OCI-LY7 (cell line): ENCODE measurements around the gene TMEM35B. TPM values are rescaled to one million over a fixed set of nuclear protein-coding genes. Genes with fewer than 3 reads are reported as not detected.

Experiments used
- Bru-seq: library from RNA; stranded (reverse); fragments of 400-500 nt; gene quantifications from one replicate; lab custom pipeline; 2021; lab: Mats Ljungman, UMichigan
- BruChase-seq, 2 experiments: library from RNA; stranded (reverse); fragments of 400-500 nt; gene quantifications; one replicate each; lab custom pipeline; 2021; lab: Mats Ljungman, UMichigan
- BruUV-seq: library from RNA; stranded (reverse); fragments of 400-500 nt; replicated peaks from 2 replicates; lab custom pipeline; 2021; lab: Mats Ljungman, UMichigan
- CTCF ChIA-PET: fragments of 300-600 bp; sonication (Branson Sonifier 250); formaldehyde crosslinking; loops from one replicate; lab custom pipeline; 2022; ENCODE audit warnings: antibody characterized with exemption; ENCODE audit not compliant: unreplicated experiment; lab: Charles Lee
- POLR2A ChIA-PET: fragments of 300-600 bp; sonication (Branson Sonifier 250); formaldehyde crosslinking; loops from one replicate; lab custom pipeline; 2022; ENCODE audit warnings: antibody characterized with exemption; lab: Charles Lee
- DNase-seq: peaks from one replicate; pipeline ENCODE4 v3.0.0-alpha.2; 2015; ENCODE audit warnings: low spot score
- H2AFZ ChIP-seq: fragments of 200-600 bp; sonication (generic), shearing (Covaris generic); 2 replicates; pipeline ENCODE4 v1.6.1; 2014; ENCODE audit warnings: mild to moderate bottlenecking, antibody characterized with exemption, low read length, moderate library complexity
- H3K27ac ChIP-seq: fragments of 200-600 bp; sonication (generic); 2 replicates; pipeline ENCODE4 v1.5.1; 2014; ENCODE audit warnings: mixed run types, low read depth, mild to moderate bottlenecking, moderate library complexity, low read length, inconsistent platforms; ENCODE audit not compliant: poor library complexity, severe bottlenecking
- H3K36me3 ChIP-seq: fragments of 200-600 bp; sonication (generic); 2 replicates; pipeline ENCODE4 v1.6.1; 2014; ENCODE audit warnings: mild to moderate bottlenecking, antibody characterized with exemption, low read length, moderate library complexity, mixed read lengths; ENCODE audit not compliant: insufficient read depth
- H3K4me1 ChIP-seq: fragments of 200-600 bp; sonication (generic); 2 replicates; pipeline ENCODE4 v1.5.1; 2014; ENCODE audit warnings: mild to moderate bottlenecking, low read length; ENCODE audit not compliant: insufficient read depth, poor library complexity, severe bottlenecking
- H3K4me2 ChIP-seq: fragments of 200-600 bp; sonication (generic); 2 replicates; pipeline ENCODE4 v1.6.1; 2014; ENCODE audit warnings: mild to moderate bottlenecking, low read length
- H3K4me3 ChIP-seq: fragments of 200-600 bp; sonication (generic); 2 replicates; pipeline ENCODE4 v1.5.1; 2014; ENCODE audit warnings: mild to moderate bottlenecking, low read depth, low read length; ENCODE audit not compliant: poor library complexity, severe bottlenecking
- H3K79me2 ChIP-seq: fragments of 200-600 bp; sonication (generic); 2 replicates; pipeline ENCODE4 v1.6.1; 2016; ENCODE audit warnings: low read depth, mild to moderate bottlenecking, low read length, moderate library complexity, mixed read lengths; ENCODE audit not compliant: insufficient read depth
- H3K9me2 ChIP-seq: fragments of 200-600 bp; sonication (generic); 2 replicates; pipeline ENCODE4 v1.6.1; 2016; ENCODE audit warnings: mild to moderate bottlenecking, low read length, mixed read lengths; ENCODE audit not compliant: insufficient read depth
- H3K9me3 ChIP-seq: fragments of 200-600 bp; sonication (generic); 2 replicates; pipeline ENCODE4 v1.6.1; 2014; ENCODE audit warnings: mild to moderate bottlenecking, mixed run types, low read length, mixed read lengths
- H4K20me1 ChIP-seq: fragments of 200-600 bp; sonication (generic); 2 replicates; pipeline ENCODE4 v1.6.1; 2014; ENCODE audit warnings: mild to moderate bottlenecking, antibody characterized with exemption, low read length, moderate library complexity, mixed read lengths; ENCODE audit not compliant: insufficient read depth
- EZH2phosphoT487 ChIP-seq: fragments of 200-600 bp; sonication (generic); IDR thresholded peaks from 2 replicates; pipeline ENCODE4 v1.6.1; 2018; ENCODE audit warnings: low read depth, borderline replicate concordance, mild to moderate bottlenecking, mixed run types, antibody characterized with exemption, low read length, moderate library complexity, mixed read lengths
- intact Hi-C: fragments of 100-400 bp; cut with micrococcal nuclease; formaldehyde crosslinking; loops from one replicate; pipeline ENCODE4 v1.10.0; 2022; ENCODE audit not compliant: unreplicated experiment
- long read RNA-seq: library from polyadenylated mRNA; stranded (forward); transcript quantifications from one replicate; pipeline ENCODE4 v2.0.0, GENCODE V29; 2022
- total RNA-seq, 2 experiments: library from RNA; depleted of rRNA in 1 of 2; stranded (reverse); fragments of >200 nt in 1 of 2; shearing (Covaris generic) in 1 of 2; gene quantifications; 2 replicates each; pipeline ENCODE4 v1.2.3, GENCODE V29; 2014 to 2022
- TF ChIP-seq, protein P1 (sequence below): fragments of 200-600 bp; sonication (generic); conservative IDR thresholded peaks from 2 replicates; pipeline ENCODE4 v1.5.1; 2014; ENCODE audit warnings: mild to moderate bottlenecking, antibody characterized with exemption, low read length, moderate library complexity, mixed read lengths

Gene TMEM35B
- total RNA-seq (2014; rRNA removed; shearing (Covaris generic)), result 15.5 and 16.5 TPM in 2 replicates
- total RNA-seq (2022), result 19.4 and 19.8 TPM in 2 replicates
- percentile 46 among the genes with signal in this experiment for Bru-seq, nascent RNA
- percentile 55 among the genes with signal in this experiment for BruChase-seq, experiment 1, labeled RNA remaining after a 6-hour chase
- BruChase-seq, experiment 2, labeled RNA remaining after a 2-hour chase, result percentile 48 among the genes with signal in this experiment
- long read RNA-seq, transcript TMEM35B-201 (3 exons, 922 nt), result major isoform, 37 of 38 reads
- long read RNA-seq, partial matches to known transcripts, result 1 of 38 reads
- long read RNA-seq, other reads (novel, unspliced or antisense), result 0 of 38 reads

DNA sequence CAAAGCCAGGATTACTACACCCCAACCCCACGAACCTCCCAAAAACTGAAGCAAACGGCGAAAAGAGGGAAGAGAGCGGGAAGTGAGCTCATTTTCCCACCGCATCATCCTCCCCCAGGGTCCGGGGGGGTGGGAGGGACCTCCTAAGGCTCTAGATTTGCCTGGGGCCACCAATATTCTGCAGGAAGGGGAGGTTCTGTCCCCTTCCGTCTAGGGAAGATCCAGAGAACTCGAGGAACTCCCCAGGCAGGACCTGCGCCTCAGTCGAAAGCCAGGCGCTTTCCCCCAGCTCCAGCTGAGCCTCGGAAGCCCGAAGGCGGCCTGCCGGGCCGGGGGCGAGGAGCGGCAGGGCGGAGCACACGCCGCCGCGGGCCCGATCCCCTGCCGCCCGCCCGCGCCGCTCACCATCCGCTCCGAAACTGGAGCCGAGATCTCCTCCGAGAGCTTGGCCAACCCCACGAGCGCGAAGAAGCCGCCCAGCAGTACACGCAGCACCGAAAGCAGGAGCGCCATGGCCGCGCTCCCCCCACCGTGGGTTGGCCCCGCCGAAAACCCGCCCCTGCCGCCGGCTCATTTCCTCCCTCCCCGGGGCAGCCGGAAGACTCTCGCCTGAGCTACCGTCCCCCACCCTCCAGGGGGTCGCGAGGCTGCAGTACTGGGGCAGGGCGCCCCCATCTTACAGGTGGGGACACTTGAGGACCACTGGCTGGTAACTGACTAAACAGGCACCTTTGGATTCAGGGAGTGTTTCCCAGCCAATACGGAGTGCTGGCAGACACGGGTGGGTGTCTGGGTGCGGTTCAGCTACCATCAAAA lies at the start of gene TMEM35B:
TMEM35B (minus strand) TSS at position 555 of the 816 bp plus-strand sequence; CDS start at position 513, 42 bp downstream.
- no TSS peak for BruUV-seq
- peak within 1 kb of the TSS; percentile 93 for H3K4me2 ChIP-seq

DNA sequence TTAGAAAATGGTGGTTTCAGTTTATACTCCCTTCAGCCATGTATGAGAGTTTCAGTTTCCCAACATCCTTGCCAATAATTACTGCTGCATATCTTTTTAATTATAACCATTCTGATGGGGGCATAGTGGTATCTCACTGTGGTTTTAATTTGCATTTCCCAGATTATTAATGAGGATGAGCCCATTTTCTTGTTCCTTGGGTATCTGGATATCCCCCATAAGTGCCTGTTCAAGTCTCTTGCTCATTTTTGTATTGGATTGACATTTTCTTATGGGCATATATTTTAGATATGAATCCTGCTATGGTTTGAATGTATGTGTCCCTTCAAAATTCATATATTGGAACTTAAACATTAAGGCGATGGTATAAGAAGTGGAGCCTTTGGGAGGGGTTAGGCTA lies 48.2 kb upstream of the TMEM35B start:
- peaks cover 16% of the 10 kb centered on the region; the same call in 1 of the 2 replicates for H3K79me2 ChIP-seq
- no peaks in the 10 kb centered on the region for H3K9me2 ChIP-seq
- no peak overlapping the region for H2AFZ ChIP-seq
- DNase-seq, result no peak
- peaks cover 20% of the 10 kb centered on the region for H3K9me3 ChIP-seq
- no peak overlapping the region for H3K4me3 ChIP-seq
- no peaks in the 10 kb centered on the region for H3K36me3 ChIP-seq
- ChIA-PET POLR2A (no interaction called here), CTCF (no interaction called here)
- no peak overlapping the region for H3K27ac ChIP-seq
- no TSS peak for BruUV-seq
- no peak overlapping the region for H3K4me2 ChIP-seq
- H4K20me1 ChIP-seq, result no peaks in the 10 kb centered on the region
- no peak for TF ChIP-seq EZH2phosphoT487
- TF ChIP-seq, protein P1, sequence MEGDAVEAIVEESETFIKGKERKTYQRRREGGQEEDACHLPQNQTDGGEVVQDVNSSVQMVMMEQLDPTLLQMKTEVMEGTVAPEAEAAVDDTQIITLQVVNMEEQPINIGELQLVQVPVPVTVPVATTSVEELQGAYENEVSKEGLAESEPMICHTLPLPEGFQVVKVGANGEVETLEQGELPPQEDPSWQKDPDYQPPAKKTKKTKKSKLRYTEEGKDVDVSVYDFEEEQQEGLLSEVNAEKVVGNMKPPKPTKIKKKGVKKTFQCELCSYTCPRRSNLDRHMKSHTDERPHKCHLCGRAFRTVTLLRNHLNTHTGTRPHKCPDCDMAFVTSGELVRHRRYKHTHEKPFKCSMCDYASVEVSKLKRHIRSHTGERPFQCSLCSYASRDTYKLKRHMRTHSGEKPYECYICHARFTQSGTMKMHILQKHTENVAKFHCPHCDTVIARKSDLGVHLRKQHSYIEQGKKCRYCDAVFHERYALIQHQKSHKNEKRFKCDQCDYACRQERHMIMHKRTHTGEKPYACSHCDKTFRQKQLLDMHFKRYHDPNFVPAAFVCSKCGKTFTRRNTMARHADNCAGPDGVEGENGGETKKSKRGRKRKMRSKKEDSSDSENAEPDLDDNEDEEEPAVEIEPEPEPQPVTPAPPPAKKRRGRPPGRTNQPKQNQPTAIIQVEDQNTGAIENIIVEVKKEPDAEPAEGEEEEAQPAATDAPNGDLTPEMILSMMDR, result no peak
- intact Hi-C loops, result no loop called here
- peaks cover 9% of the 10 kb centered on the region for H3K4me1 ChIP-seq

More for the DNA sequence above, at the start of gene TMEM35B:
- Histone ChIP-seq H3K36me3 (peaks cover 21% of the 10 kb centered on the region), H3K4me3 (peak within 1 kb of the TSS; percentile 76), H3K9me2 (no peaks in the 10 kb centered on the region), H3K4me1 (peaks cover 30% of the 10 kb centered on the region), H3K27ac (peak within 1 kb of the TSS; percentile 39), H2AFZ (peak within 1 kb of the TSS; percentile 93), H3K9me3 (no peaks in the 10 kb centered on the region), H3K79me2 (peaks cover 6% of the 10 kb centered on the region; the same call in 1 of the 2 replicates), H4K20me1 (0 out of 2 replicates have a peak, but pooled peaks cover 2% of the 10 kb centered on the region)
- ChIA-PET POLR2A (interaction anchor here (0.6 to 3.1 kb wide), 10 partner anchors 10 to 1800 kb away, joined by 3 to 27 read pairs (median 4); partner anchors contain the start of gene ZMYM6), CTCF (interaction anchor here (0.6 to 1.1 kb wide), 3 partner anchors 12 to 1891 kb away, joined by 4 to 8 read pairs (median 4); partner anchors contain the start of gene ZMYM1)
- intact Hi-C loops, result loop anchor here (10.0 kb wide), 1 partner anchor 130 kb away; the partner anchor contains the start of gene SMIM12
- TF ChIP-seq, protein P1, result peak; percentile 48
- no peak for TF ChIP-seq EZH2phosphoT487
- peak; percentile 78 for DNase-seq
